Spleen (tissue), 7 donors: ENCODE data around the gene OPRPN.

ENCODE experiments used
- POLR2AphosphoS5 ChIP-seq, 3 donors: sonication (generic); formaldehyde crosslinking; IDR thresholded peaks; one replicate each; pipeline ENCODE4 v1.5.1; 2017; ENCODE audit warnings: antibody characterized with exemption in 3 of 3
- TF ChIP-seq, protein P1 (sequence below), 11 experiments: fragments of 200-600 bp in 7 of 11; fragments of 450-650 bp in 4 of 11; sonication (generic) in 4 of 11; IDR thresholded peaks in 8 of 11; conservative IDR thresholded peaks in 3 of 11; 1 replicate in 7 of 11; 2 replicates in 4 of 11; pipeline versions ENCODE4 v1.4.0 to v1.8.0; 2016 to 2021; ENCODE audit warnings: antibody characterized with exemption in 11 of 11, inconsistent platforms in 4 of 11, mild to moderate bottlenecking in 1 of 11
- donor health status: DM: no; HTN: no; CAD: no; lungs with moderate emphysema.
- donor health status: DM: no; HTN: no; CAD: no.
- donor health status: DM: no; HTN: no; CAD: no.

DNA sequence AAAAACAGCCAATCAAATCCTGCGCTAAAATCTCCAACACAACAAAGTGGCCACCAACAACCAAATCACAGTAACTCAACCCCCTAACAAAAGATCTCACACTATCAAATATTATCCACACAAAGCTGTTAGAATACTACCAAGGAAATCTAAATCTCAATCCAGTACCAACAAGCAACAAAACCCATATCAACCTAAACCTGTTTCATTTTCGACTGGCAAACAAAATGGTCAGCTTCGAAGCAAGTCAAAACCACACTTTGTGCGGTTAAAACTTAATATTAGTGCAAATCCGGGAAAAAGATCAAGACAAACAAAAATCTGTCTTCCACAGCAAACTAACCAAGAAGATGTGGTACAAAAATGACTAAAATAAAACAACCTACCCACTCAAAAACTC, 45.6 kb downstream of the OPRPN start:
- TF ChIP-seq, protein P1, sequence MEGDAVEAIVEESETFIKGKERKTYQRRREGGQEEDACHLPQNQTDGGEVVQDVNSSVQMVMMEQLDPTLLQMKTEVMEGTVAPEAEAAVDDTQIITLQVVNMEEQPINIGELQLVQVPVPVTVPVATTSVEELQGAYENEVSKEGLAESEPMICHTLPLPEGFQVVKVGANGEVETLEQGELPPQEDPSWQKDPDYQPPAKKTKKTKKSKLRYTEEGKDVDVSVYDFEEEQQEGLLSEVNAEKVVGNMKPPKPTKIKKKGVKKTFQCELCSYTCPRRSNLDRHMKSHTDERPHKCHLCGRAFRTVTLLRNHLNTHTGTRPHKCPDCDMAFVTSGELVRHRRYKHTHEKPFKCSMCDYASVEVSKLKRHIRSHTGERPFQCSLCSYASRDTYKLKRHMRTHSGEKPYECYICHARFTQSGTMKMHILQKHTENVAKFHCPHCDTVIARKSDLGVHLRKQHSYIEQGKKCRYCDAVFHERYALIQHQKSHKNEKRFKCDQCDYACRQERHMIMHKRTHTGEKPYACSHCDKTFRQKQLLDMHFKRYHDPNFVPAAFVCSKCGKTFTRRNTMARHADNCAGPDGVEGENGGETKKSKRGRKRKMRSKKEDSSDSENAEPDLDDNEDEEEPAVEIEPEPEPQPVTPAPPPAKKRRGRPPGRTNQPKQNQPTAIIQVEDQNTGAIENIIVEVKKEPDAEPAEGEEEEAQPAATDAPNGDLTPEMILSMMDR (IDR thresholded peaks at IDR 0.05 in 8 of 11, conservative IDR thresholded peaks at IDR 0.05 in 3 of 11), result no peak
- no peak for TF ChIP-seq POLR2AphosphoS5 (IDR thresholded peaks at IDR 0.05)
